Caco-2 (cell line): ENCODE measurements around the gene PRPH. TPM values are rescaled to one million over a fixed set of nuclear protein-coding genes. Genes with fewer than 3 reads are reported as not detected.
"Not testable (repeated sequence)": the region's sequence is repeated elsewhere in the genome, so short reads cannot be mapped to it uniquely, and the experiment has no call there.

Experiments
- BruUV-seq: library from RNA; stranded (reverse); fragments of 400-500 nt; replicated peaks from 2 replicates; lab custom pipeline; 2021; lab: Mats Ljungman, UMichigan
- CTCF ChIA-PET: fragments of 300-600 bp; sonication (Branson Sonifier 250); formaldehyde crosslinking; loops from one replicate; lab custom pipeline; 2022; ENCODE audit warnings: antibody characterized with exemption; lab: Charles Lee
- POLR2A ChIA-PET: fragments of 300-600 bp; sonication (Branson Sonifier 250); formaldehyde crosslinking; loops from one replicate; lab custom pipeline; 2022; ENCODE audit warnings: antibody characterized with exemption; lab: Charles Lee
- DNase-seq, 2 experiments: peaks; one replicate each; pipeline versions ENCODE4 v3.0.0 to v3.0.0-alpha.2; 2020 to 2022
- H3K27me3 ChIP-seq: replicated peaks from 2 replicates; pipeline ENCODE4 v1.6.0; 2011; ENCODE audit warnings: low read length; ENCODE audit not compliant: control insufficient read depth, insufficient read depth
- H3K36me3 ChIP-seq: 2 replicates; pipeline ENCODE4 v1.5.1; 2011; ENCODE audit warnings: low read length; ENCODE audit not compliant: control insufficient read depth, insufficient read depth
- H3K4me1 ChIP-seq: fragments of 250-450 bp; sonication (Bioruptor Pico); 2 replicates; pipeline ENCODE4 v1.5.1; 2020; ENCODE audit warnings: mild to moderate bottlenecking
- H3K4me3 ChIP-seq: 2 replicates; pipeline ENCODE4 v1.5.1; 2011; ENCODE audit warnings: low read depth, mild to moderate bottlenecking, control low read depth, low read length
- H3K9me3 ChIP-seq: fragments of 250-450 bp; sonication (Bioruptor Pico); 2 replicates; pipeline ENCODE4 v1.5.1; 2020; ENCODE audit warnings: mild to moderate bottlenecking, moderate library complexity
- H3K27ac Mint-ChIP-seq: one replicate; pipeline ENCODE4 v1.8.0; 2022; ENCODE audit warnings: mixed read lengths; ENCODE audit not compliant: unreplicated experiment
- H3K27me3 Mint-ChIP-seq: one replicate; pipeline ENCODE4 v1.8.0; 2022; ENCODE audit warnings: mixed read lengths; ENCODE audit not compliant: insufficient read depth, unreplicated experiment
- H3K36me3 Mint-ChIP-seq: one replicate; pipeline ENCODE4 v1.8.0; 2022; ENCODE audit warnings: mild to moderate bottlenecking, mixed read lengths; ENCODE audit not compliant: insufficient read depth, unreplicated experiment
- H3K4me1 Mint-ChIP-seq: one replicate; pipeline ENCODE4 v1.8.0; 2022; ENCODE audit warnings: low read depth, mixed read lengths; ENCODE audit not compliant: unreplicated experiment
- H3K4me3 Mint-ChIP-seq: one replicate; pipeline ENCODE4 v1.8.0; 2022; ENCODE audit warnings: mild to moderate bottlenecking, moderate library complexity, mixed read lengths; ENCODE audit not compliant: unreplicated experiment
- H3K9me3 Mint-ChIP-seq: one replicate; pipeline ENCODE4 v1.8.0; 2022; ENCODE audit warnings: mixed read lengths; ENCODE audit not compliant: unreplicated experiment
- CTCF ChIP-seq, 2 experiments: fragments of 200-600 bp in 1 of 2; IDR thresholded peaks; 1 replicate in 1 of 2; 2 replicates in 1 of 2; pipeline versions ENCODE4 v1.5.1 to v1.8.0; 2011 to 2022; ENCODE audit warnings: antibody characterized with exemption in 1 of 2, control low read depth in 1 of 2, inconsistent platforms in 1 of 2, low read depth in 1 of 2, low read length in 1 of 2, mild to moderate bottlenecking in 1 of 2, moderate library complexity in 1 of 2; ENCODE audit not compliant: insufficient read depth in 1 of 2, severe bottlenecking in 1 of 2, unreplicated experiment in 1 of 2
- intact Hi-C: fragments of 100-400 bp; cut with micrococcal nuclease; formaldehyde crosslinking; loops from one replicate; pipeline ENCODE4 v1.10.0; 2022; ENCODE audit not compliant: unreplicated experiment
- total RNA-seq: library from RNA; stranded (reverse); gene quantifications from 2 replicates; pipeline ENCODE4 v1.2.3, GENCODE V29; 2022

The PRPH gene
- total RNA-seq, 1 experiment from 2014 or later: 4.9 TPM

DNA sequence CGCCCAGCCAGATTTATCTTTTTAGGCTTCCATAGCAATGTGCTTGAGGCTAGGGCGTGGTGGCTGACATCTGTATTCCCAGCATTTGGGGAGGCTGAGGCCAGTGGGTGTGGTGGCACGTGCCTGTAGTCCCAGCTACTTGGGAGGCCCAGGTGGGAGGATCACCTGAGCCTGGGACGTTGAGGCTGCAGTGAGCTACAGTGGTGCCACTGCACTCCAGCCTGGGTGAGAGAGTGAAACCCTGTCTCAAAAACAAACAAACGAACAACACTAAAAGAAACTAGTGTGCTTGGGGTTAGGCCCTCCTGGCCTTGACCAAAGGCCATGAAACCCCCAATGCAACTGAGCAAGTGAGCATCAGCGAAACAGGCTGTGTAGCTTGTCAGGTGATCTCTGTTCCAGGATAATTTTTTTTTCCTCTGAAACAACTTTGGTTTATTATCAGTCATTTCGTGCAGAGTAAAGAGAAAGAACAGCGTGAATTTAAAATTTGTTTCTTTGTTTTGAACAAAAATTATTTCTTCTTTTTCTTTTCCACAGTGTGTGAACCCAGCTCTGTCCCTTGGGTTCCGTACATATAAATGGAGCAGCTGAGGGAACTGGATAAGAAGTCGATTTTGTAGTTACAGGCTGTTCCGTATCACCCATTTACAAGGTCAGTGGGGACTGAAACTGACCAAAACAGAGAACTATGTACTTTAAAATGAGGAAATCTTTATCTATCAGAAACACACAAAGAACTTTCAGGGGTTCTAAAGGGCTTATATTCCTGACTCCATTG is 38.9 kb upstream of the PRPH start:
- no peak overlapping the region for H3K27ac Mint-ChIP-seq
- Histone ChIP-seq H3K9me3 (no peaks in the 10 kb centered on the region), H3K36me3 (no peaks in the 10 kb centered on the region), H3K4me1 (no peaks in the 10 kb centered on the region), H3K4me3 (no peak overlapping the region), H3K27me3 (no peaks in the 10 kb centered on the region)
- no peaks in the 10 kb centered on the region for H3K4me1 Mint-ChIP-seq
- ChIA-PET POLR2A (interaction anchor here (0.7 kb wide), 1 partner anchor 9 kb away, joined by 11 read pairs; the partner anchor contains the start of gene TUBA1C), CTCF (no interaction called here)
- H3K36me3 Mint-ChIP-seq: peaks cover 4% of the 10 kb centered on the region
- TF ChIP-seq CTCF (IDR thresholded peaks at IDR 0.05; ENCODE audit: insufficient read depth in 1 of 2, low read depth in 1 of 2, low read length in 1 of 2, severe bottlenecking in 1 of 2, unreplicated experiment in 1 of 2): no peak
- DNase-seq: no peak
- H3K4me3 Mint-ChIP-seq: no peak overlapping the region
- no TSS peak for BruUV-seq
- no peaks in the 10 kb centered on the region for H3K27me3 Mint-ChIP-seq
- H3K9me3 Mint-ChIP-seq: no peaks in the 10 kb centered on the region
- intact Hi-C loops: no loop called here

GRCh38 chr12:49257508-49258184 is 37.3 kb upstream of the PRPH start:
- H3K9me3 ChIP-seq, H3K36me3 ChIP-seq, DNase-seq, POLR2A ChIA-PET, intact Hi-C loops, H3K9me3 Mint-ChIP-seq, H3K36me3 Mint-ChIP-seq, H3K4me3 Mint-ChIP-seq, H3K27me3 ChIP-seq, BruUV-seq, H3K27me3 Mint-ChIP-seq, H3K27ac Mint-ChIP-seq, H3K4me1 Mint-ChIP-seq, H3K4me3 ChIP-seq, H3K4me1 ChIP-seq: not testable (repeated sequence)
- CTCF ChIA-PET: interaction anchor here (0.6 kb wide), 1 partner anchor 248 kb away, joined by 3 read pairs; no protein-coding TSS in a partner anchor

GRCh38 chr12:49259452-49259851 is 35.5 kb upstream of the PRPH start:
- H3K9me3 ChIP-seq: no peaks in the 10 kb centered on the region
- Mint-ChIP-seq H3K27ac (no peak overlapping the region), H3K9me3 (no peaks in the 10 kb centered on the region), H3K4me3 (no peak overlapping the region), H3K4me1 (peaks cover 7% of the 10 kb centered on the region), H3K36me3 (peaks cover 13% of the 10 kb centered on the region), H3K27me3 (no peaks in the 10 kb centered on the region)
- DNase-seq: no peak
- no peaks in the 10 kb centered on the region for H3K36me3 ChIP-seq
- H3K4me3 ChIP-seq: no peak overlapping the region
- no peak for TF ChIP-seq CTCF (IDR thresholded peaks at IDR 0.05; ENCODE audit: insufficient read depth in 1 of 2, low read depth in 1 of 2, low read length in 1 of 2, severe bottlenecking in 1 of 2, unreplicated experiment in 1 of 2)
- intact Hi-C loops: no loop called here
- H3K4me1 ChIP-seq: no peaks in the 10 kb centered on the region; the same call in 1 of the 2 replicates
- ChIA-PET CTCF (no interaction called here), POLR2A (no interaction called here)
- H3K27me3 ChIP-seq: no peaks in the 10 kb centered on the region
- BruUV-seq: no TSS peak
